BJ (cell line): ENCODE data around the gene USP13. TPM values are rescaled to one million over a fixed set of nuclear protein-coding genes. Genes with fewer than 3 reads are reported as not detected.

Experiments used
- CTCF ChIA-PET: fragments of 350-600 bp; formaldehyde crosslinking; extraction: SDS; loops from one replicate; lab custom pipeline; 2021; ENCODE audit warnings: antibody characterized with exemption, inconsistent platforms; lab: Yijun Ruan, JAX
- POLR2A ChIA-PET: fragments of 300-600 bp; sonication (Branson Sonifier 250); formaldehyde crosslinking; extraction: SDS; loops from one replicate; lab custom pipeline; 2021; ENCODE audit warnings: antibody characterized with exemption; lab: Charles Lee
- DNase-seq: peaks from one replicate; pipeline ENCODE4 v3.0.0-alpha.2; 2011; ENCODE audit warnings: low read depth
- H3K27me3 ChIP-seq: 2 replicates; pipeline ENCODE4 v1.6.0; 2011; ENCODE audit warnings: low read length; ENCODE audit not compliant: control insufficient read depth, insufficient read depth
- H3K36me3 ChIP-seq: 2 replicates; pipeline ENCODE4 v1.5.1; 2011; ENCODE audit warnings: low read length; ENCODE audit not compliant: control insufficient read depth, insufficient read depth
- H3K4me3 ChIP-seq: 2 replicates; pipeline ENCODE4 v1.5.1; 2011; ENCODE audit warnings: low read depth, mild to moderate bottlenecking, control low read depth, low read length
- CTCF ChIP-seq: IDR thresholded peaks from 2 replicates; pipeline ENCODE4 v1.5.1; 2011; ENCODE audit warnings: low read depth, mild to moderate bottlenecking, control low read depth, inconsistent platforms, low read length, moderate library complexity; ENCODE audit not compliant: insufficient read depth
- polyA plus RNA-seq: library from polyadenylated mRNA; depleted of rRNA; stranded (reverse); fragments of >200 nt; gene quantifications from 2 replicates; pipeline ENCODE4 v1.2.3, GENCODE V29; 2011

The USP13 gene
- polyA plus RNA-seq, 1 experiment: 10.5 TPM

DNA sequence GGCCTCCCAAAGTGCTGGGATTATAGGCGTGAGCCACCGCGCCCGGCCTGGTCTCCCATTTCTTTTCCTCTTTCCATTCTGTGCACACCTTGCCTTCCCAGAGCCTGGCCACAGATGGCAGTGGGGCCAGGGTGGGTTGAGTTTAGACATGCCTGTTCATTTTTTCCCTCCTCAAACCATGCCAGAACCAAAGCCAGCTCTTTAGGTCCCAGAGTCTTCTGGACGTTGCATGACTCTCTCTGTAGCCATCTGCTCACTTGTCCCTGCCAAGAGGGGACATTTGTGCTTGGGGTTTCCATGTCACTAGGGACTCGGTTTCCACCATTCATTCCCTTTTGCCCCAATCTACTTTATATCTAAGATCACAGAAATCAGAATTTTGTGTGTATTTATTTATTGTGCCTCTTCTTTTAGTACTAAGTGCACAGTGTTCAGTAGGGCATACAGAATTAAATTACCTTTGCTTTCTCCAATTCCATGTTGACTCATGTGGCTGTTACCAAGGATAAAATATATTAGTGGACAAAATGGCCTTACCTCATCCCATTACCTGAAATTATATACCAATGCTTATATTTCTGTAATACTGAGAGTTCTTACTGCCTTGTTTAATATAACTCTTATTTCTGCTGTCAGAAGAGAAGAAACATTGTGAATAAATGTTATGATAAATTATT, 49.6 kb downstream of the USP13 start:
- no peaks in the 10 kb centered on the region for H3K27me3 ChIP-seq
- ChIA-PET POLR2A (no interaction called here), CTCF (no interaction called here)
- H3K4me3 ChIP-seq: no peak overlapping the region
- TF ChIP-seq CTCF: no peak
- H3K36me3 ChIP-seq: 0 out of 2 replicates have a peak, but pooled peaks cover 2% of the 10 kb centered on the region
- no peak for DNase-seq

DNA sequence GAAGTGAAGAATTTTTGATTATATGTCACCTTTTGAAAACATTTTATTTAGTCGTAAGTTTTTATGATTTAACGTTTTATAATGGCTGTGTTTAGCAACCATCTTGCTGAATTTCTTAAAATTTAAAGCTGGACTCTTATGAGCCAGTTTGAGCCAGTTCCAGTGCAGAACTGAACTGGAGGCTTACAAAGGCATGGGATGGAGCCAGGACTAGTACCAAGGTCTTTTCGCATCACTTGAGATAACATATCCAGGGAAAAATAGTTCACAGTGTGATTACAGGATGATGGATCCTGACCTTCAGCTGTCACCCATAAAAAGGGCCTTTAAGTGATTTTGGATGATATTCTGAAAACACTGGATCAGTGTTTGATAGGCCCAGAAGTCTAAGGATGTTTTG, 51.0 kb downstream of the USP13 start:
- no peak for DNase-seq
- CTCF ChIA-PET: no interaction called here
- H3K27me3 ChIP-seq: no peaks in the 10 kb centered on the region
- no peak for TF ChIP-seq CTCF
- POLR2A ChIA-PET: no interaction called here
- H3K36me3 ChIP-seq: 0 out of 2 replicates have a peak, but pooled peaks cover 2% of the 10 kb centered on the region
- H3K4me3 ChIP-seq: no peak overlapping the region

- Histone ChIP-seq H3K36me3 (peaks cover 2% of the 10 kb centered on the region; the same call in 1 of the 2 replicates), H3K27me3 (no peaks in the 10 kb centered on the region), H3K4me3 (no peak overlapping the region)
- ChIA-PET CTCF (interaction anchor here (1.2 kb wide), 1 partner anchor 14 kb away, joined by 4 read pairs; no protein-coding TSS in a partner anchor), POLR2A (no interaction called here)
- TF ChIP-seq CTCF: no peak
- no peak for DNase-seq
These were observed 53.4 kb downstream of the USP13 start for GRCh38 chr3:179706233-179706632.

- Histone ChIP-seq H3K27me3 (no peaks in the 10 kb centered on the region), H3K36me3 (peaks cover 2% of the 10 kb centered on the region; the same call in 1 of the 2 replicates), H3K4me3 (no peak overlapping the region)
- DNase-seq: no peak
- CTCF ChIA-PET: no interaction called here
- POLR2A ChIA-PET: no interaction called here
- TF ChIP-seq CTCF: no peak
These were observed 57.2 kb downstream of the USP13 start for GRCh38 chr3:179710079-179710478.

DNA sequence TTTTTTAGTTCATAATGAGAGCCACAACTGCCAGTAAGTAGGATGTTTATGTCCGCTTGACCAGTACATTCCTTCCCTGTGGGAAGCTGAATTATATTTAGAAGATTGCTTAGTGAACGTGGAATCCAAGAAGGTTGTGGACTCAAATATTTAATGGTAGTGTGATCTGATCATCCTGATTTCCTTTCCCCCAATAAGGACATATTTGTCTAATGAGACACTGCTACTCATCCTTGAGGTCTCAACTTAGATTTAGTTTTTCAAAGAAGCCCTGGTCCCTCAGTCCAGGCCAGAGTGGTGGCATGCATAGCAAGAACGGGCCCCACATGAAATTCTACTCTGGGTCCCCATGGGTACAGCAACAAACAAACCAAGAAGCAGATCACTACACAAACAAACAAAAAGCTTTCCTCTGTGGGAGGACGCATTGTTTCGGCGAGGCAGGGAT, 60.8 kb downstream of the USP13 start:
- H3K36me3 ChIP-seq: no peaks in the 10 kb centered on the region; the same call in 1 of the 2 replicates
- peak; percentile 85 for DNase-seq
- CTCF ChIA-PET: interaction anchor here (1.5 kb wide), 1 partner anchor 13 kb away, joined by 3 read pairs; no protein-coding TSS in a partner anchor
- POLR2A ChIA-PET: no interaction called here
- H3K4me3 ChIP-seq: no peak overlapping the region
- no peaks in the 10 kb centered on the region for H3K27me3 ChIP-seq
- TF ChIP-seq CTCF: no peak
